Measurements from ENCODE around the gene RIN3. TPM values are rescaled to one million over a fixed set of nuclear protein-coding genes. Genes with fewer than 3 reads are reported as not detected.

The RIN3 gene
- total RNA-seq, 1 donor from 2014 or later, result 2.9 TPM

DNA sequence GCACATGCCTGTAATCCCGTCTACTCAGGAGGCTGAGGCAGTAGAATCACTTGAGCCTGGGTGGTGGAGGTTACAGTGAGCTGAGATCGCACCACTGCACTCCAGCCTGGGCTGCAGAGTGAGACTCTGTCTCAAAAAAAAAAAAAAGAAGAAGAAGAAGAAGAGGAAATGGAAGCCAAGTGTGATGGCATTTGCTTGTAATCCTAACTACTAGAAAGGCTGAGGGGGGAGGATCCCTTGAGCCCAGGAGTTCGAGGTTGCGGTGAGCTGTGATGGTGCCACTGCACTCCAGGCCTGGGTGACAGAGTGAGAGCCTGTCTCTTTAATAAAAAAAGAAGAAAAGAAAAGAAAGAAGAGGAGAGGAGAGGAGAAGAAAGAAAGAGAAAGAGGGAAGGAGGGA, 182.8 kb downstream of the RIN3 start:
- FAIRE-seq (no peak), DNase-seq (ENCODE audit: low read depth) (no peak)
- no peak overlapping the region for H3K4me3 ChIP-seq (ENCODE audit: low read depth, low read length)
- no peaks in the 10 kb centered on the region for H3K36me3 ChIP-seq (ENCODE audit: control insufficient read depth, insufficient read depth, low read length)
- no peaks in the 10 kb centered on the region for H3K27me3 ChIP-seq (ENCODE audit: control insufficient read depth, insufficient read depth, low read length)
- TF ChIP-seq, protein P1, sequence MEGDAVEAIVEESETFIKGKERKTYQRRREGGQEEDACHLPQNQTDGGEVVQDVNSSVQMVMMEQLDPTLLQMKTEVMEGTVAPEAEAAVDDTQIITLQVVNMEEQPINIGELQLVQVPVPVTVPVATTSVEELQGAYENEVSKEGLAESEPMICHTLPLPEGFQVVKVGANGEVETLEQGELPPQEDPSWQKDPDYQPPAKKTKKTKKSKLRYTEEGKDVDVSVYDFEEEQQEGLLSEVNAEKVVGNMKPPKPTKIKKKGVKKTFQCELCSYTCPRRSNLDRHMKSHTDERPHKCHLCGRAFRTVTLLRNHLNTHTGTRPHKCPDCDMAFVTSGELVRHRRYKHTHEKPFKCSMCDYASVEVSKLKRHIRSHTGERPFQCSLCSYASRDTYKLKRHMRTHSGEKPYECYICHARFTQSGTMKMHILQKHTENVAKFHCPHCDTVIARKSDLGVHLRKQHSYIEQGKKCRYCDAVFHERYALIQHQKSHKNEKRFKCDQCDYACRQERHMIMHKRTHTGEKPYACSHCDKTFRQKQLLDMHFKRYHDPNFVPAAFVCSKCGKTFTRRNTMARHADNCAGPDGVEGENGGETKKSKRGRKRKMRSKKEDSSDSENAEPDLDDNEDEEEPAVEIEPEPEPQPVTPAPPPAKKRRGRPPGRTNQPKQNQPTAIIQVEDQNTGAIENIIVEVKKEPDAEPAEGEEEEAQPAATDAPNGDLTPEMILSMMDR (IDR thresholded peaks at IDR 0.05; ENCODE audit: insufficient read depth, low read length, severe bottlenecking), result no peak

DNA sequence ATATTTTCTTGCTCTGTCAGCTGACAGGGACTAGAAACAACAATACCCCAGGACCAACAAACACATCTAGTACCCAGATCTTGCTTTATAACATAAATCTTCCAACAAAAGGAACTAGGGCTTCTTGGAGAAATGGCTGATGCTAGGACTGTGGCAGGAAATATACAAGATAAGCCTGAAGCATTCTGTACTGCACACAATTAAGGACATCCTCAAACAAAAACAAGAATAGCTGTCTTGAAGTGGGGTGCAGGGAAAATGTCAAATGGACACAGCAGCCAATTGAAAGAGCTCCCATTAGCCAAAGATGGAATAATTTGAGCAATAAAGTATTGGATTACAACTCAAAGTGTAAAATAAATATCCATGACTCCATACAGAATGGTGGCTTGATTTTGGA, 184.8 kb downstream of the RIN3 start:
- no peaks in the 10 kb centered on the region for H3K27me3 ChIP-seq (ENCODE audit: control insufficient read depth, insufficient read depth, low read length)
- FAIRE-seq, result no peak
- H3K36me3 ChIP-seq (ENCODE audit: control insufficient read depth, insufficient read depth, low read length), result no peaks in the 10 kb centered on the region
- DNase-seq (ENCODE audit: low read depth), result no peak
- no peak overlapping the region for H3K4me3 ChIP-seq (ENCODE audit: low read depth, low read length)
- TF ChIP-seq, protein P1 (IDR thresholded peaks at IDR 0.05; ENCODE audit: insufficient read depth, low read length, severe bottlenecking), result no peak

DNA sequence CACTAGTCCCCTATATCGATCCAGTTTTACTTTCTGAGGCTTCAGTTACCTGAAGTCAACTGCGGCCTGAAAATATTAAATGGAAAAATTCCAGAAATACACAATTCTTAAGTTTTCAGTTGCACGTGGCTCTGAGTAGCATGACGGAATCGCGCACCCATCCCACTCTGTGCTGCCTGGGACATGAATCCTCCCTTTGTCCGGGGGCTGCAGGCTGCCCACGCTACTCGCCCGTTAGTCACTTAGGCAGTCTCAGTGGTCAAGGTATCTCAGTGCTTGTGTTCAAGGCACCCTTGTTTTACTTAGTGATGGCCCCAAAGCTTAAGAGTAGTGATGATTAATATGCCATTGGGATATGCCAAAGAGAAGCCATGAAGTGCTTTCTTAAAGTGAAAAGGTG, 188.2 kb downstream of the RIN3 start:
- no peak overlapping the region for H3K4me3 ChIP-seq (ENCODE audit: low read depth, low read length)
- peaks cover 1% of the 10 kb centered on the region for H3K36me3 ChIP-seq (ENCODE audit: control insufficient read depth, insufficient read depth, low read length)
- DNase-seq (ENCODE audit: low read depth) (no peak), FAIRE-seq (no peak)
- H3K27me3 ChIP-seq (ENCODE audit: control insufficient read depth, insufficient read depth, low read length), result no peaks in the 10 kb centered on the region
- TF ChIP-seq, protein P1 (IDR thresholded peaks at IDR 0.05; ENCODE audit: insufficient read depth, low read length, severe bottlenecking), result no peak

DNA sequence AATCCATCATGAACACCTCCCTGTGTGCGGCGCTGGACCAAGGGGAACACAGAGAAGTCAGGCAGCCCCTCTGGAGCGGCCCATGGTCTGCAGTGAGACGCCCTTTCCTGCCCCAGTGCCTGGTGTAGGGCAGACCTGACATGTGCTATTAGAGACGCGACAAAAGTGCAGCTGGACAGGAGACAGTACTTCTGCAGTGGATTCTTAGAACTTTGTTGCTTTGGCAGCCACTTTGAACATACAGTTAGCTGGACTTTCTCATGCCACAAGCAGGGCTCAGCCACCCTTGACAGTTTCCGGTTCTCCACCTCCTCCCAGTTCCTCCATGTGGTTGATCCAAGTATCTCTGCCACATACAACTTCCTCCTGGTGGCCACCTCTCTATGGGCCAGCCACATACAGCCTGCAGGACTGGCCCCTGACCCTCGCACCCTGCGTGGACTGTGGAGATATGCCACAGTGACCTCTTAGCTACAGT, 188.9 kb downstream of the RIN3 start:
- Histone ChIP-seq H3K4me3 (ENCODE audit: low read depth, low read length) (no peak overlapping the region), H3K27me3 (ENCODE audit: control insufficient read depth, insufficient read depth, low read length) (no peaks in the 10 kb centered on the region), H3K36me3 (ENCODE audit: control insufficient read depth, insufficient read depth, low read length) (peaks cover 1% of the 10 kb centered on the region)
- TF ChIP-seq, protein P1 (IDR thresholded peaks at IDR 0.05; ENCODE audit: insufficient read depth, low read length, severe bottlenecking), result no peak
- no peak for DNase-seq (ENCODE audit: low read depth)
- no peak for FAIRE-seq

DNA sequence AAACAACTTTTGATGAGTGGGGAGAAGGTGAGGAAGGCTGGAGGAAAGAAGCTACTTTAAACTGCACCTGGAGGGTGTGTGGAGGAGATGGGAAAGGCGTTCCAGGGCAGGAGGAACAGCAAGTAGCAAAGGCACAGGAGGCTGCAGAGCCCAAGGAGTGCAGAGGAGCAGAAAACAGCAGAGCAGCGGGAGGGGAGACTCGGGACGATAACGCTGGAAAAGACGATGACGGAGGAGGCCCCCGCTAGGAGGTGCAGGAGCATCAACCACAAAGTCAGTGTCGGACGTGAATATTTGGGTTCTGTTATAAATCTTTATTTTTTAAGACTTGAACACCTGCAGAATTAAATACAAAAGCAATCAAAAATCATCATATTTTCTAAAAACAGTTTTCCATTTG, 189.9 kb downstream of the RIN3 start:
- no peak for FAIRE-seq
- TF ChIP-seq, protein P1 (IDR thresholded peaks at IDR 0.05; ENCODE audit: insufficient read depth, low read length, severe bottlenecking), result no peak
- H3K36me3 ChIP-seq (ENCODE audit: control insufficient read depth, insufficient read depth, low read length), result peaks cover 1% of the 10 kb centered on the region
- no peaks in the 10 kb centered on the region for H3K27me3 ChIP-seq (ENCODE audit: control insufficient read depth, insufficient read depth, low read length)
- H3K4me3 ChIP-seq (ENCODE audit: low read depth, low read length), result no peak overlapping the region
- no peak for DNase-seq (ENCODE audit: low read depth)
